GM18508 (cell line): ENCODE measurements around the gene SIPA1L2.

Experiments
- ATAC-seq: cut with Tn5 transposase; IDR thresholded peaks from one replicate; pipeline ENCODE4 v1.9.1; 2021; ENCODE audit warnings: moderate number of reproducible peaks; ENCODE audit not compliant: insufficient read depth, unreplicated experiment

The SIPA1L2 gene

GRCh38 chr1:232594768-232595698 is 34.9 kb downstream of the SIPA1L2 start:
- ATAC-seq = no peak

DNA sequence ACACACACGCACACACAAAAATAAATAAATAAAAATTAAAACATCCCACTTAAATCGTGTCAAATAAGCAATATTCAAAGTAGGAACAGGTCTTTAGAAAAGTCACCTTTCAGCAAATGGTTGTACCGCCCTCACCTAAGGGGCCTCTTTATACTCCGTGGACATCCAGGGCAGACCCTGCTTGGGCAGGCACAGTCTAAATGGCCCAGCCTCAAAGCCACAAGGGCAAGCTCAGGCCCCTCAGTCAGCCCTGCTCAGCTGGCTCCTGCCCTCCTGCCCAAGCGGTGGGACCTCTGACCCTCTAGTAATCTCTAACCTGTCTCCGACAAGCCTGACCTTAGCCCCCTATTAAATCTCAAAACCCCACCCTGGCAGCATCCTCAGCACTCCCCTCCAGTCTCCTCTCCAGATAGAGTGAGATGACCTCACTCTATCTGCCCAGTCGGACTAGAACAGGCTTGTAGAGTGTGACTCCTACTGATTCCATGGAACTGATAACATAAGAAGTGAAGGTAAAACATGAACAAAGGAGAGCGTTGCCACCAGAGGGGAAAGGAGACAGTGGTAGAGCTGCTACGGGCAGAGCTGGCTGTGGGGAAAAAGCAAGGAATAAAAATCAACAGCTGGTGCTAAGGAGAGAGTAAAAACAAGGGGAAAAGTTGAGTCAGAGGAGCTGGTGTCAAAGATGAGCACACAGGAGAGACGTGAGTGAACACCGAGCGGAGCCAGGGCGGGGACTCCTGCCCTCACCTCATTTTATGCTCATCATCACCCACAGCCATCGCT is 36.0 kb downstream of the SIPA1L2 start:
- ATAC-seq = no peak

GRCh38 chr1:232591344-232591743 is 38.6 kb downstream of the SIPA1L2 start:
- no peak for ATAC-seq

DNA sequence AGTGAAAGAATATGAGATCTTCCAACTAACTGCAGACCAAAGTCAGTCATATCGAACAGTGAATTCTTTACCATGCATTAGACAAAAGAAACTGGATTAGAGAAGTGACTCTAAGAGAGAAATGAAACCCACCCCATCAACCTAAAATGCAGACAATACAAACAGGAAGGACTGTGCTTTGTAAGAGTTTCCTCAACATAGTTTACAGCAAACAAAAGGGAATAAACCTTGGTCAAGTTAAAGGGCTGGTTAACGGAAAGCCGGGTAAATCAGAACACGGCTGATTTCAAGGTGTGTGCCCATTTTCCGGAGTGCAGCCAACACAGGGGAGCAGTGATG is 39.2 kb downstream of the SIPA1L2 start:
- ATAC-seq = no peak

GRCh38 chr1:232589812-232590743 is 39.9 kb downstream of the SIPA1L2 start:
- no peak for ATAC-seq

- ATAC-seq = no peak
Measured at GRCh38 chr1:232589111-232589811, 40.7 kb downstream of the SIPA1L2 start.

GRCh38 chr1:232587141-232588008 is 42.6 kb downstream of the SIPA1L2 start:
- ATAC-seq = no peak

DNA sequence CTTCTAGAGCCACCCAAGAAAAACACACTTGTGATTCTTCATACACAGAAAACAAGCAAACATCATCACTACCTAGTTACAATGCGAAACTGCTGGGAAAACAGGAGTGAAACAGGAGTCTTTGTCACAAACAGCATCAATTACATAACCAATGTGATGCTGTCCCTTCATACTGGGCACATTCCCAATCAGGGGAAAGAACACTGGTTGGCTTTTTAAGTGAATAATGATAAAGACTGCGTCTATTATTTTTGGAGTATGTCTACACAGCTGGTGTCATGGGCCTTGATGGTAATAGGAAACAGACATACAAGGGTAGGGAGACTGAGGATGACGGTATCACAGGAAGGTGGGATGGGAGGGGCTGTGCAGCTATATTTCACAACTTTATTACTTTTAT is 43.3 kb downstream of the SIPA1L2 start:
- ATAC-seq = no peak

DNA sequence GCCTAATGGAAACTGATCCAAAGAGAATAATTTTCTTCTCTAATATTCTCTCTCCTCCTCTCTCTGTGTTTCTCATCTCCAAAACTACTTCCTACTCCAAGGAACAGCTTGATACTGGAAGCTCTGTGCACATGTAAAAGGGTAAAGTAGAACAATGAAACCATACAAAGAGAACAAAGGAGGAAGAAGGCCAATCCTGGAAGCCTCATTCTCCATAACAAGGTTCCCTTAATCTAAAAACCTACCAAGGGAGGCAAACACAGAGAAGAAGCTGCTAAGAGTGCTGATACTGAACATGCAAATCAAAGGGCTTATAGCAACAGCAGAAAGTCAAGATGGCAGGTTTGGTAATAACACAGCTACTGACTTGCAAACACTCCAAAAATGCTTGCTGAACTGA is 44.4 kb downstream of the SIPA1L2 start:
- no peak for ATAC-seq

GRCh38 chr1:232581932-232582331 is 48.0 kb downstream of the SIPA1L2 start:
- ATAC-seq = no peak
